HFFc6 (cell line): ENCODE measurements around the gene WWP2. TPM values are rescaled to one million over a fixed set of nuclear protein-coding genes. Genes with fewer than 3 reads are reported as not detected.

ENCODE experiments used
- DNase-seq: peaks from one replicate; pipeline ENCODE4 v3.0.0-alpha.2; 2018
- H3K27ac Mint-ChIP-seq: 2 replicates; pipeline ENCODE4 v1.8.0; 2020; ENCODE audit warnings: mild to moderate bottlenecking, mixed read lengths
- H3K27me3 Mint-ChIP-seq: 2 replicates; pipeline ENCODE4 v1.8.0; 2021; ENCODE audit warnings: mild to moderate bottlenecking, moderate library complexity, mixed read lengths; ENCODE audit not compliant: insufficient read depth
- H3K36me3 Mint-ChIP-seq: 2 replicates; pipeline ENCODE4 v1.8.0; 2021; ENCODE audit warnings: low read depth, mixed read lengths
- H3K4me1 Mint-ChIP-seq: 2 replicates; pipeline ENCODE4 v1.8.0; 2020; ENCODE audit warnings: low read depth, mixed read lengths
- H3K4me3 Mint-ChIP-seq: 2 replicates; pipeline ENCODE4 v1.8.0; 2020; ENCODE audit warnings: mild to moderate bottlenecking, moderate library complexity, mixed read lengths
- H3K9me3 Mint-ChIP-seq: 2 replicates; pipeline ENCODE4 v1.8.0; 2020; ENCODE audit warnings: mild to moderate bottlenecking, mixed read lengths
- total RNA-seq, 6 experiments: library from RNA; stranded (reverse); fragmentation: NEBNext Ultra II Directional; extraction: Animal tissue kit (Norgen Biotek cat#: 25700); gene quantifications; 2 replicates in 1 of 6; 3 replicates in 5 of 6; pipeline ENCODE4 v1.2.3, GENCODE V29; 2021
- TF ChIP-seq, protein P1 (sequence below): fragments of 200-600 bp; sonication (generic); IDR thresholded peaks from 2 replicates; pipeline ENCODE4 v1.5.0; 2021; ENCODE audit warnings: antibody characterized with exemption, mild to moderate bottlenecking

The WWP2 gene
- total RNA-seq, 6 experiments from 2014 or later: 24.6 to 33.9 (median 30.5) TPM

DNA sequence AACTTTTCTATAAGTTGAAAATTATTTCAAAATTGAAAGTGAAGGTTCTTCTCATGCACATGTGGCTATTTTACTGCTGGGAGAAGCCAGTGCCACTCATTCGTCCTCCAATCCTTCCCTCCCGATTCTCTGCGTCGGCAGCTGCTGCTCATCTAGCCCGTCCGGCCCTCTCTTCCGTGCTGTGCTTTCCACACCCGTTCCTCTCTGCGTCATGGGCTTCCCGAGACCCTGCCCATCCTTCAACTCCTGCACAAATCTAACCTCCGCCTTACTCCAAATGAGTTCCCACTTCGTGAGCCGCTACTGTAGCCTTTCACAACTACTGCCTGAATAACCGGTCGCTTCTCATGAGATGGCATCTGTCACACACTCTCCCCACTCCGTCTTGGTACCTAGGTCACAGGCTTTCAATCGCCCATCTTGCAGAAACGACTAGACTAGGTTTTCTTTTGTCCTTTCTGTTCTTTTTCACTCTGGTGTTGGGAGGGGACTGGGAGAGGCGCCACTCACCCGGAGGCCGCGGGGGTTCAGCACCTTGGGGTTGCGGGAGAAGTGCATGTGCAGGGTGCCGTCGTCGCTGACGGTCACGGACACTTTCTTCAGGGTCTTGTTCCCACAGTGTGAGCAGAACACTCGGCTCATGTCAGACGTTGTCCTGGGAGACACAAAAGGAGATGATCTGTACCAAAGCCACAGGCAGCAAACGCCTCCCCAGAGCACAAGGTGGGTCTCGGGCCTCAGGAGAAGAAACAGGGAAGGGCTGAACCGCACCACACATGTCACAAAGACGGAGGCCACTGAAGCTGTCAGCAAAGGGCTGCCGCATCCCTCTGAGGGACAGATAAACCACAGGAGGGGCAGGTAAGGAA lies 17.5 kb upstream of the WWP2 start:
- Mint-ChIP-seq H3K4me3 (no peak overlapping the region), H3K4me1 (peaks cover 18% of the 10 kb centered on the region), H3K9me3 (no peaks in the 10 kb centered on the region), H3K27ac (peak overlapping the region; percentile 9; the same call in 1 of the 2 replicates), H3K36me3 (peaks cover 59% of the 10 kb centered on the region), H3K27me3 (peaks cover 4% of the 10 kb centered on the region)
- TF ChIP-seq, protein P1, sequence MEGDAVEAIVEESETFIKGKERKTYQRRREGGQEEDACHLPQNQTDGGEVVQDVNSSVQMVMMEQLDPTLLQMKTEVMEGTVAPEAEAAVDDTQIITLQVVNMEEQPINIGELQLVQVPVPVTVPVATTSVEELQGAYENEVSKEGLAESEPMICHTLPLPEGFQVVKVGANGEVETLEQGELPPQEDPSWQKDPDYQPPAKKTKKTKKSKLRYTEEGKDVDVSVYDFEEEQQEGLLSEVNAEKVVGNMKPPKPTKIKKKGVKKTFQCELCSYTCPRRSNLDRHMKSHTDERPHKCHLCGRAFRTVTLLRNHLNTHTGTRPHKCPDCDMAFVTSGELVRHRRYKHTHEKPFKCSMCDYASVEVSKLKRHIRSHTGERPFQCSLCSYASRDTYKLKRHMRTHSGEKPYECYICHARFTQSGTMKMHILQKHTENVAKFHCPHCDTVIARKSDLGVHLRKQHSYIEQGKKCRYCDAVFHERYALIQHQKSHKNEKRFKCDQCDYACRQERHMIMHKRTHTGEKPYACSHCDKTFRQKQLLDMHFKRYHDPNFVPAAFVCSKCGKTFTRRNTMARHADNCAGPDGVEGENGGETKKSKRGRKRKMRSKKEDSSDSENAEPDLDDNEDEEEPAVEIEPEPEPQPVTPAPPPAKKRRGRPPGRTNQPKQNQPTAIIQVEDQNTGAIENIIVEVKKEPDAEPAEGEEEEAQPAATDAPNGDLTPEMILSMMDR: no peak
- DNase-seq: no peak

DNA sequence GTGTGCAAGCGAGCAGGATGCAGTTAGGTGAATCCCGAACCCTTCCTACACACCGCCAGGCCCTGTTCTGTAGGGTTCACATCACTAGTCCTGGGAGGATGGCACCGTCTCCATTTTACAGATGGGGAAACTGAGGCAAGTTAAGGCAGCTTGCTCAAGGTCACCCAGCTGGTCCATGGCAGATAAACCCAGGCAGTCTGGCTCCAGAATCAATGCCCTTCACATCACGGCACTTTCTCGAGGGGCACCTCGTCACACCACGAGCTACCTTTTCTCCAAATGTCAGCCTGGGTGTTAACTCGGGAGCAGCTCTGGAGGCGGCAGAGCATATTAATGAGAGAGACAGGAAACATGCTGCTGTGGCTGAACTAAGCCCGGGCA lies 16.9 kb upstream of the WWP2 start:
- Mint-ChIP-seq H3K9me3 (no peaks in the 10 kb centered on the region), H3K36me3 (peaks cover 58% of the 10 kb centered on the region), H3K4me1 (peaks cover 18% of the 10 kb centered on the region), H3K27ac (no peak overlapping the region), H3K4me3 (no peak overlapping the region), H3K27me3 (peaks cover 4% of the 10 kb centered on the region)
- TF ChIP-seq, protein P1: no peak
- no peak for DNase-seq

DNA sequence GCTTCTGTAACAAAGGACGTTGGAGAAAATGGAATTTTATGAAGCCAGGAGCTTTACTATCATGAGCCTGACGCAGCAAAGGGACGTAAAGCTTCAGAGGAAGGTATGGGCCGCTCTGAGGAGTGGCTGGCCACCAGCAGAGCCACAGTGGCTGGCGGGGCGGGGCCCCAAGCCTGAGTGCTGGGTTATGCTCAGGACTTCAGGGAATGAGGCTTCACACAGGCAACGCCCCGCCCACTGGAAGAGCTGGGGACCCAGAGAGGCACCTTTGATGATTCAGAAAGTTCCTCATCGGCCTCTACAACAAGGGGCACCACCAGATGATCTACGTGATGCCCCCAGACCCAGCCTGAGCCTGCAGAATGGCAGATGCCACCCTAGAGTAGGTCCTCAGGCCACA lies 16.2 kb upstream of the WWP2 start:
- DNase-seq: no peak
- Mint-ChIP-seq H3K4me1 (peaks cover 18% of the 10 kb centered on the region), H3K9me3 (no peaks in the 10 kb centered on the region), H3K27me3 (peaks cover 4% of the 10 kb centered on the region), H3K27ac (no peak overlapping the region), H3K4me3 (no peak overlapping the region), H3K36me3 (peaks cover 61% of the 10 kb centered on the region)
- TF ChIP-seq, protein P1: no peak

DNA sequence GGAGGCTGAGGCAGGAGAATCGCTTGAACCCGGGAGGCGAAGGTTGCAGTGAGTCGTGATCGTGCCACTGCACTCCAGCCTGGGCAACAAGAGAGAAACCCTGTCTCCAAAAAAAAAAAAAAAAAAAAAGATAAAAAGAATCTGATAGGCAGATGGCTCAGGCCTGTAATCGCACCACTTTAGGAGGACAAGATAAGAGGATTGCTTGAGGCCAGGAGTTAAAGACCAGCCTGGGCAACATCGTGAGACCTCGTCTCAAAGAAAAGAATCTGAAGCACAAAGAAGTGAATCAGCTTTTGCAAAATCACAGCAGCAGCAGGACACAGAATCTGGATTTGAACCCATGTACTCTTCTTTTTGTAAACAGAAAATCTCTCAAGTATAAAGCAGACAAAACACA lies 15.0 kb upstream of the WWP2 start:
- H3K4me1 Mint-ChIP-seq: peaks cover 11% of the 10 kb centered on the region
- TF ChIP-seq, protein P1: no peak
- DNase-seq: no peak
- no peak overlapping the region; the same call in 1 of the 2 replicates for H3K27ac Mint-ChIP-seq
- H3K36me3 Mint-ChIP-seq: peaks cover 57% of the 10 kb centered on the region
- H3K4me3 Mint-ChIP-seq: no peak overlapping the region
- no peaks in the 10 kb centered on the region for H3K9me3 Mint-ChIP-seq
- peaks cover 4% of the 10 kb centered on the region for H3K27me3 Mint-ChIP-seq

DNA sequence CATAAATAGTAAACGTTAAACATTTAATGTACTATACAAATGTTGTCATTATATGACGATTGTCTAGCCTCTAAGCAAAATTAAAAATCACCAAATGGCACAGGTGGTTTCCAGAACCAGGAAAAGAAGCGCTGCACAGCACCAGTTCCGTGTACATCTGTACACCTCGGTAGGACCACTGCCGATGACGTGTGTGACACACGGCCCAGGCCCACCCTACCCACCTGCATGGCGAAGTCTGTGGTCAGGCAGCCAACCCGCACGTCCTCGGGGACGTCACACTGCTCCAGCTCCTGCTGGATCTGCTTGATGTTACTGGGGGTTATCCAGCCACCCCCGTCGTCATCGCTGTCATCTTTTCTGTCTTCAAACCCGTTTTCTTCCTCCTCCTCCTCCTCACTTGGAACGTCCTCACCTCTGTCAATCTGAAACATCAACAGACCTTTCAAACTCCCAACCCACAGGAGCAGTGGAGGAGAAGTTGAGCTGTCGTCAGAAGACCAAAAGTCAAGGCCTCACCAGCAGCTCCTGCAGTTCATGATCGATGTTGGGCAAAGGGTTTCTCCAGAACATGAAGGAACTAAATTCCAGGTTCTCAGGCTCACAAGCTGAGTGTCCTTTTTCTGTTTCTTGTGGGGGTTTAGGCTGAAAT lies 13.3 kb upstream of the WWP2 start:
- H3K4me1 Mint-ChIP-seq: peaks cover 15% of the 10 kb centered on the region
- peaks cover 45% of the 10 kb centered on the region for H3K36me3 Mint-ChIP-seq
- DNase-seq: no peak
- H3K4me3 Mint-ChIP-seq: no peak overlapping the region
- no peak overlapping the region for H3K27ac Mint-ChIP-seq
- H3K27me3 Mint-ChIP-seq: no peaks in the 10 kb centered on the region; the same call in 1 of the 2 replicates
- TF ChIP-seq, protein P1: no peak
- H3K9me3 Mint-ChIP-seq: no peaks in the 10 kb centered on the region
